ENCODE measurements around the gene TEX9. TPM values are rescaled to one million over a fixed set of nuclear protein-coding genes. Genes with fewer than 3 reads are reported as not detected.
"Not testable (repeated sequence)": the region's sequence is repeated elsewhere in the genome, so short reads cannot be mapped to it uniquely, and the experiment has no call there.

Gene TEX9
- total RNA-seq, 1 donor = 3.9 TPM

DNA sequence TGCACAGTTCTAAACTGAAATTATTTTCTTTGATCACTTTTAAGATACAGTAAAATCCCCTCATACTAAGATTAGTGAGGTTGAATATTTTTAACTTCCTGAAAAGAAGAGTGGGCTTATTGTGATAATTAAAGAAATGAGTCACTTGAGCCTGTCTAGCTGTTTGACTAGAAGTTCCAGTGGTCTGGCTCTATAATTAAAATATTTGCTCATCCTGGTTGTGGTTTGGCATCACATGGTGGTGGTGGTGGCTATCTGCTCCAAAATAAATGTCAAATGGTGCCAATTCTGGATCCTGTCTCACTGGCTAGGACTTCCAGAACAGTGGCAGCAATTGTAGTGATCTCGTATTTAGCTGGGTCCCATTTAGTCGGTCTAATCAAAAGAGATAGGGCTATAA is 8.6 kb upstream of the TEX9 start:
- H3K4me3 ChIP-seq (ENCODE audit: low read depth, low read length) = no peak overlapping the region
- TF ChIP-seq, protein P1, sequence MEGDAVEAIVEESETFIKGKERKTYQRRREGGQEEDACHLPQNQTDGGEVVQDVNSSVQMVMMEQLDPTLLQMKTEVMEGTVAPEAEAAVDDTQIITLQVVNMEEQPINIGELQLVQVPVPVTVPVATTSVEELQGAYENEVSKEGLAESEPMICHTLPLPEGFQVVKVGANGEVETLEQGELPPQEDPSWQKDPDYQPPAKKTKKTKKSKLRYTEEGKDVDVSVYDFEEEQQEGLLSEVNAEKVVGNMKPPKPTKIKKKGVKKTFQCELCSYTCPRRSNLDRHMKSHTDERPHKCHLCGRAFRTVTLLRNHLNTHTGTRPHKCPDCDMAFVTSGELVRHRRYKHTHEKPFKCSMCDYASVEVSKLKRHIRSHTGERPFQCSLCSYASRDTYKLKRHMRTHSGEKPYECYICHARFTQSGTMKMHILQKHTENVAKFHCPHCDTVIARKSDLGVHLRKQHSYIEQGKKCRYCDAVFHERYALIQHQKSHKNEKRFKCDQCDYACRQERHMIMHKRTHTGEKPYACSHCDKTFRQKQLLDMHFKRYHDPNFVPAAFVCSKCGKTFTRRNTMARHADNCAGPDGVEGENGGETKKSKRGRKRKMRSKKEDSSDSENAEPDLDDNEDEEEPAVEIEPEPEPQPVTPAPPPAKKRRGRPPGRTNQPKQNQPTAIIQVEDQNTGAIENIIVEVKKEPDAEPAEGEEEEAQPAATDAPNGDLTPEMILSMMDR (IDR thresholded peaks at IDR 0.05; ENCODE audit: insufficient read depth, low read depth, low read length) = no peak
- no peak for DNase-seq (ENCODE audit: low read depth)

GRCh38 chr15:56358604-56359003 is 6.6 kb upstream of the TEX9 start:
- DNase-seq (ENCODE audit: low read depth) = no peak
- TF ChIP-seq, protein P1 (IDR thresholded peaks at IDR 0.05; ENCODE audit: insufficient read depth, low read depth, low read length) = no peak
- no peak overlapping the region for H3K4me3 ChIP-seq (ENCODE audit: low read depth, low read length)

DNA sequence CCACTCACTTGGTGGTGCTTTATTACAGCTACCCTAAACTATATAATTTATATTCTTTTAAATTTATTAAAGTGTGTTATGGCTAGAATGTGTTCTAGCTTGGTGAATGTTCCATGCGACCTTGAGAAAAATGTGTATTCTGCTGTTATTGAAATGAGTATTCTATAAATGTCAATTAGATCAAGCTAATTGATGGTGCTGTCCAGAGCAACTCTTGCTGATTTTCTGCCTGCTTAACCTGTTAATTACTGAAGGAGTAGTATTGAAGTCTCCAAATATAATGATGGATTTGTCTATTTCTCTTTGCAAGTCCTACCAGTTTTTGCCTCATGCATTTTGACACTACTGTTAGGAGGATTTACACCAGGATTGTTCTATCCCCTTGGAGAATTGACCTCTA is 3.2 kb upstream of the TEX9 start:
- no peak for DNase-seq (ENCODE audit: low read depth)
- H3K4me3 ChIP-seq (ENCODE audit: low read depth, low read length) = no peak overlapping the region
- TF ChIP-seq, protein P1 (IDR thresholded peaks at IDR 0.05; ENCODE audit: insufficient read depth, low read depth, low read length) = no peak

DNA sequence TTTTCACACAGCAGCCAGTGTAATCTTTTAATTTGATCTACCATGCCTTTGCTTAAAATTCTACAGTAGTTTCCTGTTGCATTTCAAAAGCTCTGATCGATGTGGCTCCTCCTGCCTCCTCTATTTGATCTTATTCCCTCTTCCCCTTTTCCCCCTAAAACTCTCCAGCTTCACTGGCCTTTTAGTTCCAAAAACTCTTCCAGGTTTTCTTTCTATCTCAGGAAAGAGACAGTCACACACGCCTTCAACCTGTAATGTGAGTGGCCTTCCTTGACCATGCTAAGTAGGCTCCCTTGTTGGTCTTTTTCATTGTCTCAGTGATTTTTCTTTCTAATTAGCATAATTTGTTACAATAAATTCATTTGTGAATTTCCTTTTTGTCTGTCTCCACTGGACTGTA is 985 bp downstream of the TEX9 start:
- TF ChIP-seq, protein P1 (IDR thresholded peaks at IDR 0.05; ENCODE audit: insufficient read depth, low read depth, low read length) = no peak
- no peak for DNase-seq (ENCODE audit: low read depth)

DNA sequence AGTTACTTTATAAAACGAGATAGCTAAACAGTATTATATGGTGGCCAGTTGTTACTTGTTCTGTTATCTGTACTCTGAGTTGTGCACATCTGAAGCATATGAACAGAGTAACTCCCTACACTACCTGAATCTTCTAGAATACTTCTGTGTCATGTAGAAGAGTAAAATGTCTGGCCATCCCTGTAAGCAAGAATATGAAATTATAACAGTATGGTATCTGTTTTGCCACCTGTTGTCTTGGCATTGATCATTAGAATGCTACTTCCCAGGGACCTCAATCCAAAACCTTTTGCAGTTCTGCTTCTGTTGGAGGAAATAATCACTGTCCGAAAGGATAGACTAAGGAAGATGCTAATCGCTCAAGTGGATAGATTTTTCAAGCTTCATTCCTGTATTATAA is 1.9 kb downstream of the TEX9 start:
- TF ChIP-seq, protein P1 (IDR thresholded peaks at IDR 0.05; ENCODE audit: insufficient read depth, low read depth, low read length) = no peak
- no peak for DNase-seq (ENCODE audit: low read depth)
- H3K4me3 ChIP-seq (ENCODE audit: low read depth, low read length) = no peak overlapping the region

More for the DNA sequence above, 985 bp downstream of the TEX9 start:
- peak overlapping the region; percentile 74 for H3K4me3 ChIP-seq (ENCODE audit: low read depth, low read length)

DNA sequence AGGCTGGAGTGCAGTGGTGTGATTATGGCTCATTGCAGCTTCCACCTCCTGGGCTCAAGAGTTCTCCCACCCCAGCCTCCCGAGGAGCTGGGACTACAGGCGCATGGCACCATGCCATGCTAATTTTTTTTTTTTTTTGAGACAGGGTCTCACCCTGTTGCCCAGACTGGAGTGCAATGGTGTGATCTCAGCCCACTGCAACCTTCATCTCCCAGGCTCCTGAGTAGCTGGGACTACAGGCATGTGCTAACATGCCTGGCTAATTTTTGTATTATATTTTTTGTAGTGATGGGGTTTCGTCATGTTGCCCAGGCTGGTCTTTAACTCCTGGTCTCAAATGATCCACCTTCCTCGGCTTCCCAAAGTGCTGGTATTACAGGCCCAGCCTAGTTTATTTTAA is 4.0 kb downstream of the TEX9 start:
- H3K4me3 ChIP-seq (ENCODE audit: low read depth, low read length) = no peak overlapping the region
- TF ChIP-seq, protein P1 (IDR thresholded peaks at IDR 0.05; ENCODE audit: insufficient read depth, low read depth, low read length) = no peak

DNA sequence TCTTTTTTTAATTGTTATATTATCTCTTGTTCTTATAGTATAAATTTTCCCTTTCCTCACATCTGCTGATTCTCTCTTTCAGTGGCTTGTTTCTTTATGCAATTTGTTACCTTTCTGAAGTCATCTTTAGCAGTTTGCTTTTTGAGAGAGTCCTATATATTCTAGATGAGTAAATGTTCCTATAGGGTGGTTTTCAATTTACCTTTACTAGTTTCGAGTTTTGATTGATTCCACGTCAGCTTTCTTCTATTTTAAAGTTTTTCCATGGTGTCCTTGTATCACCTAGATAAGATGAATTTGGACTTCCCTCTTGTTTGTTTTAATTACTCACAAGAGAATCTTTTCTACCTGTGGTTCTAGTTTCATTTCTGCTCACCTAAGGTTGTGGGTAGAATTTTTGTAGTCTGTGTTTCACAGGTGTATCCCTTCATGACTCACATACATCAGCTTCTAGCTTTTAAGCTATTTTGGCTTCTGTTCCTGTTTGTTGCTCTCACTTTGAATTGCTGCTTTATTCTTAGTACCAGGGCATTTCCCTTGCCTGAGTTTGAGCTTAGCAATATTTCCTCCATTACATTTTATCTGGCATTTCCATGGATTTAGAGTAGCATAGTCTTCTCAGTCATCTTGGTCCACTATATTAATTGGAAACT is 6.4 kb downstream of the TEX9 start:
- TF ChIP-seq, protein P1 (IDR thresholded peaks at IDR 0.05; ENCODE audit: insufficient read depth, low read depth, low read length) = no peak
- H3K4me3 ChIP-seq (ENCODE audit: low read depth, low read length) = no peak overlapping the region
- no peak for DNase-seq (ENCODE audit: low read depth)

More for the DNA sequence above, 4.0 kb downstream of the TEX9 start:
- DNase-seq (ENCODE audit: low read depth) = no peak

DNA sequence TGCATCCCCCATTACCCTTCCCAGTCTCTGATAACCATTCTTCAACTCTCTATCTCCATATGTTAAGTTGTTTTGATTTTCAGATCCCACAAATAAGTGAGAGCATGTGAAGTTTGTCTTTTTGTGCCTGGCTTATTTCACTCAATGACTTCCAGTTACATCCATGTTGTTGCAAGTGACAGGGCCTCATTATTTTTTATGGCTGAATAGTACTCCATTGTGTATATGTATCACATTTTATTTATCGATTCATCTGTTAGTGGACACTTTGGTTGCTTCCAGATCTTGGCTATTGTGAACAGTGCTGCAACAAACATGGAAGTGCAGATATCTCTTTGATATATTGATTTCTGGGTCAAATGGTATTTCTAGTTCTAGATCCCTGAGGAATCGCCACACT is 9.5 kb downstream of the TEX9 start:
- not testable (repeated sequence) for DNase-seq (ENCODE audit: low read depth); H3K4me3 ChIP-seq (ENCODE audit: low read depth, low read length)

DNA sequence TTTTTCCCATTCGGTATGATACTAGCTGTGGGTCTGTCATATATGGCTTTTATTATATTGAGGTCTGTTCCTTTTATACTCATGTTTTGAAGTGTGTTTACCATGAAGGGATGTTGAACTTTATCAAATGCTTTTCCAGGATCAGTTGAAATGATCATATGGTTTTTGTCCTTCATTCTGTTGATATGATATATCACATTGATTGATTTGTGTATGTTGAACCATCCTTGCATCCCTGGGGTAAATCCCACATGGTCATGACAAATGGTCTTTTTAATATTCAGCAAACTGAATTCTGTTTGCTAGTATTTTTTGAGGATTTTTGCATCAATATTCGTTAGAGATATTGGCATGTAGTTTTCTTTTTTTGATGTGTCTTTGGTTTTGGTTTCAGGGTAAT is 12.6 kb downstream of the TEX9 start:
- not testable (repeated sequence) for DNase-seq (ENCODE audit: low read depth); H3K4me3 ChIP-seq (ENCODE audit: low read depth, low read length)
